Measurements from ENCODE around the gene GPR78.
"Not testable (repeated sequence)": the region's sequence is repeated elsewhere in the genome, so short reads cannot be mapped to it uniquely, and the experiment has no call there.

The GPR78 gene

DNA sequence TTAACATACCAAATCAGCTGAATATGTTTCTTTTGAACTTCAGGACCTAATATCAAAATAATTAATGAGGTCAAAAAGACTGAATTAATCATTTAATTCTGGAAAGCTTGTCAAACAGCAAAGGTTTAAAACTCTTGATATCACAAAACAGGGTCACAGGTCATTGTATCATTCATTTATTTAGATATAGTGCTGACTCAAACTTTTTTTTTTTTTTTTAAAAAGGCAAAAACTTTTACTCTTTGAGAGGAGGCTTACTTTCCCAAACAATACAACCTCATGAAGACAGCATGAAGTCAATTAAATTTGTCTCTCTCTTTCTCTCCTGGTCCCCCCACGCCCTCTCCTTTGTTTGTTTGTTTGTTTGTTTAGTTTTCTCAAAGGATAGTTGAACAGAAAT is 15.6 kb upstream of the GPR78 start:
- no peak for DNase-seq (ENCODE audit: low read depth in 2 of 2)

DNA sequence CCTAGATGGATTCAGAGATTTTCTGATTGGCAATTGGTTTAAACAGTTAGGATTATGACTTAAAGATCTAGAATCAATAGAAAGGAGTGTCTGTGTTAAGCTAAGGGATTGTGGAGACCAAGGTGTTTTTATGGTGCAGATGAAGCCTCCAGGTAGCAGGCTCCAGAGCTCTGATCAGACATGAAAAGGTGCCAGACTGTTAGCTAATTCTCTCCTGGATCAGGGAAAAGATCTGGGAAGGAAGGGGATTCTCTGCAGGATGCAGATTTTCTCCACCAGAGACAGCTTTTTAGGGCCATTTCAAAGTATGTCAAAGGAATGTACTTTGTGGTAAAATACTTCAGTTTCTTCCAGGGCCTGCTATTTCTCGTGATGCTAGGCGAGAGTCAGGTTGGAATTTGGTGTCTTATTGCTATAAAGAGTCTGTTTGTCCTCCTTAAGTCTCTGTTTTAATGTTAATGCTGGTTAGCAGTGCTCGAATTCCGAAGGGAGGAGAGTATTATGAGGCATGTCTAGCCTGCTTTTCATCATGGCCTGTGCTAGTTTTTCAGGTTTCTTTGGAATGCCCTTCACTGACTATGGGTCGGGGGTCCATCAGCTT is 12.0 kb upstream of the GPR78 start:
- DNase-seq (ENCODE audit: low read depth in 2 of 2): no peak

DNA sequence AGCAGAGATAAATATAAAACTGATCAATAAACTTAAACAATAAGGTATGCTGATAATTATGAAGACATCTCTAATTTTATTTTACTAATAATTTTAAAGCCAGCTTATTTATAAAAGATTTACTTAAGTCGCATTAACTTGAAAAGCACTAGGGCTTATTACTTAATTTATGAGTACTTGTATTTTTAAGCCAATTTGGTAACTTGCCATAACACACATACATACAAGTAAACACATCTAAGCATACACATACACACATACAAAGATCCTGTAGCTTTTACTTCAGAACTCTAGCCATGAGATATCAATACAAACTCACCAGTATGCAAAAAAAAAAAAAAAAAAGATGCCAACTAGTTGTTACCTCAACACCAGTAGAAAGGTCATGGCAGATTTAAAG is 10.0 kb upstream of the GPR78 start:
- DNase-seq (ENCODE audit: low read depth in 2 of 2): no peak

DNA sequence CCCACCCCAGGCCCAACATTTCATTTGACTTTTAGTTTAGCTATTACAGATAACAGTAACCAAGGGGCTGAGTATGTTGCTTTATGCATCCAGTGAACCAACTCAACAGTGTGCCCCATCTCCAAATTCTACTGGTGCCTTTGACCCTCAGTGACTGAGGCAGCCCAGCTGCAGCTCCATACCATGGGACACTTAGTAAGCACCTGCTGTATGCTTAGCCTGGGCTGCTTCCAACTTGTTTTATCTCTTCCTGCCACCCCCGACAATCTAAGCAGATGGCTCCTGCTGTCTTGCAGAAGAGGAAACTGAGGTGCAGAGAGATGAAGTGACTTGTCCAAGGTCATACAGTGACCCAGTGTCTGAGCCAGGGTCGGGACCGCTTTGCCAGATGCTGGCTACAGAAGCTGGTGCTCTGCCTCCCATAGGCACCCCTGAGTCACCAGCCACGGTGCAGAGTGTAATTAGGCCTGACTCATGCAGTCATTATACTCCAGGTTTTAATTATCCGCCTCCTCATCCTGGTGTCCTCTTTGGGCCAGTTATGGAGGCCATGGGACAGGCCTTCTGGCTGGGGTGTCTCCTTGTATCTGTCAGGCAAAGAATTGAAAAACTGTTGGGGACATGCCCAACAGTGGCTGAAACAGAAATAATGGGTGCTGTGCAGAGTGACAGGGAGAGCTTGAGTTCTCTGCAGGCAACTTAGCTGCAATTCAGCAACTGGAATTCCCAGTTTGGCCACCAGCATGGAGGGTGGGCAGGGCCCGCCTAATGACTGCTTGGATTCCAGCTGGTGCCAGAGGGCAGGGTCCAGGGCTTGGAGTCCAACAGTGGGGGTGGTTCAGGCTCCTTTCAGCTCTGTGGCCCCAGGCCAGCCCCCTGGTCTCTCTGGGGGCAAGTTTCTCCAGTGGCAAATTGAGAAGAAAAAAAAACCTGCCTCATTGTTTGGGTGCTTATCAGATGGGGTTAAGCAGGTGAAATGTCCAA is 8.2 kb upstream of the GPR78 start:
- DNase-seq (ENCODE audit: low read depth in 2 of 2): no peak

DNA sequence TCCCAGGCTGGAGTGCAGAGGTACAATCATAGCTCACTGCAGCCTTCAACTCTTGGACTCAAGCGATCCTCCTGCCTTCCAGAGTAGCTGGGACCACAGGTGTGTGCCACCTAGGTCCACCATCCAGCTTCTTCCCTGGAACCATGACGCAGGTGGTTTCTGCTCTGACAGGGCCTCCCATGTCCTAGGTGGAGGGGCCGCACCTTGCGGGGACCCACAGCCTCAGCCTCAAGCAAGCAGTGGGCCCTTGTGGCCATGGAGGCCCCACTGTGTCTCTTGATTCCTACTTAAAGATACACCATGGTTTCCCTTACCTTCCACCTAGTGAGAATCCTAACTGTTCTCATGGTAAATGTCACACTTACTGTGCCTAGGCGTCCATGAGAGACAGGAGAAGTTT is 6.9 kb upstream of the GPR78 start:
- DNase-seq (ENCODE audit: low read depth in 2 of 2): no peak

DNA sequence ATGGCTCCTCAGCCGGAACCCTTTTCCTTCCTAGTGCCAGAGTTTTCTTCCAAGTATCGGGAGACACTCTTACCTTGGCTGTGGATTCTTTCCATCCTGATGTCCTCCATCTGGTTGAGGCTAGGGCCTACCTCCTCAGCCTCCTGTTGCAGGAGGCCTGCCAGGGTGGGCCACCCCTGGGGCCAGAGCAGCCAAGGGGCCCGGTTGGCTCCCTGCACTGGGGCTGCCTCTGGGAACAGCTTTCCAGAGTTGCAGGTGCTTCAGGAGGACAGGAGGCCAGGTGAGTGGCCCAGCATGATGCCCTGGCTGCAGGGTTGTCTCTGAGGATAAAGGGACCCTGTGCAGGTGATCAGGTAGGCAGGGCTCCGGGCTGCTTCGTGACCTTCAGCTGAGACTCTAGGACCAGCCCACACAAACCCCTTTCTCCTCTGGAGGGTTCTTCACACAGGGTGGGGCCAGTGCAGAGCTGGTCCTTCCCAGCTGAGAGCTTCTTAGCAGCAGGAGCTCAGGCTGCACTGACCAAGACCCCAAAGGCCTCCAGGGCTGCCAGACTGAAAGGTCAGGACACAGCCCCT is 5.3 kb upstream of the GPR78 start:
- no peak for DNase-seq (ENCODE audit: low read depth in 2 of 2)

DNA sequence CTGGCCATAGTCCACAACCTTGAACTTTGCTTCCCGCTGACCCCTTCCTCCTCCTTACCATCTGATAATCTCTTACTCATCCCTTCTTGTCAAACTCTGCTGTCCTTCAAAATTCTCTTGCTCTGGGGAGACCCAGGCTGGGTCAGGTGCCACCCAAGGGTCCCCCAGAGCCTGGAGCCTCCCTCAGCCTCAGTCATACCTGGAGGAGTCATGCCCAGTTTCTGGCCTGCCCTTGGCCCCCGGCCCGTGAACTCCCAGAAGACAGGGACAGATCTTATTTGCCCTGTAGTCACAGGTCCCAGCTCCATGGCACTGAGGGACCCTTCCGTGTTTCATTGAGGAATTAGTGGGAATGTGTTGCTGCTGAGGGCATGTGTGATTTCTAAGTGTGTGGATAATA is 4.7 kb upstream of the GPR78 start:
- DNase-seq (ENCODE audit: low read depth in 2 of 2): no peak

DNA sequence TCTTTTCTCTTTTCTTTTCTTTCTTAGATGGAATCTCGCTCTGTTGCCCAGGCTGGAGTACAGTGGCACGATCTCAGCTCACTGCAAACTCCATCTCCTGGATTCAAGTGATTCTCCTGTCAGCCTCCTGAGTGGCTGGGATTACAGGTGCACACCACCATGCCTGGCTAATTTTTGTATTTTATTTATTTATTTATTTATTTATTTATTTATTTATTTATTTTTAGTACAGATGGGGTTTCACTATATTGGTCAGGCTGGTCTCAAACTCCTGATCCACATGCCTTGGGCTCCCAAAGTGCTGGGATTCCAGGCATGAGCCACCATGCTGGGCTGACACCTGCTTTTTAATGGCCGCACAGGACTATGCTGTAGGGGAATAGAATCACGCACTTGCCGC is 3.6 kb upstream of the GPR78 start:
- DNase-seq (ENCODE audit: low read depth in 2 of 2): not testable (repeated sequence)

DNA sequence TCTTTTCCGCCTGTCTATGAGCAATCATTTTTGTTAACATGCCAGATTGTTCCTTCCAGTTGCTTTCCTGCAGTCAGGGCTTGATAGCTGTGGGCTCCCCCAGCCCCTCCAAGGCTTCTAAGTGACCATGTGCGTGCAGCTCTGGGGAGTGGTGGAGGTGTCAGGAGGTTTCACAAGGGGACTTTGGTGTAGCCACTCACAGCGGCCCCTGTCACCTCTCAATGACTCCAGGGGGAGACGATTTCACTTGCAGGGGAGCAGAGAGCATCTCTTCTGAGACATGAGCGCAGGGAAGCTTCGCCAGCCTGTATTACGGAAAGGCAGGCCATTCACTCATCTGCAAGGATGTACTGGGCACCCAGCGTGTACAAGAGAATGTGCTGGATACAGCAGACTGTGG is 3.1 kb upstream of the GPR78 start:
- DNase-seq (ENCODE audit: low read depth in 2 of 2): no peak

DNA sequence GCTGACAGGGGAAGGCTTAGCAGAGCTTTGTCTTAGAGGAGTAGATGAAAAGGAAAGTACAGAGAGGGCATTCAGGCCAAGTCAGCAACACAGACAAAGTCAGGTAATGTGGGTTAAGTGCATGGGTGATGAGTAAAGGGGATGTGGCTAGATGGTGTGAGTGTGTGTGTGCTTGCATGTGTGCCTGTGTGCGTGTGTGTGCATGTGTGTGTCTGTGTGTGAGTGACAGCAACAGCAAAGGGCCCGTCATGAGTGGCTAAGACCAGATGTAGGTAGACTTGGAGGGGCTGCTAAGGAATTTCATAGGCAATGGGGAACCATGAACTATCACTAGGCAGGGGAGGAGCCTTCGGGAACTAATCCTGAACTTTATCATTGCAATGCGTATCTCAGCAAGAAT is 2.2 kb upstream of the GPR78 start:
- no peak for DNase-seq (ENCODE audit: low read depth in 2 of 2)

DNA sequence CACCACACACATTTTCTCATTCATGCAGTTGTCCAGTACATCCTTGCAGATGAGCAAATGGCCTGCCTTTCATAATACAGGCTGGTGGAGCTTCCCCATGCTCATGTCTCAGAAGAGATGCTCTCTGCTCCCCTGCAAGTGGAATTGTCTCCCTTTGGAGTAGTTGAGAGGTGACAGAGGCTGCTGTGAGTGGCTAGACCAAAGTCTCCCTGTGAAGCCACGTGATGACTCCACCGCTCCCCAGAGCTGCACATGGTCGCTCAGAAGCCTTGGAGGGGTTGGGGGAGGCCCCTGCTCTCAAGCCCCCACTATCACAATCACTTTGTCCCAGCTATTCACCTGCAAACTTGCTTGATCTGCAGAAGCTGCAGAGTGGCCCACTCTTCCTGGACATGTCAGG is 1.5 kb upstream of the GPR78 start:
- no peak for DNase-seq (ENCODE audit: low read depth in 2 of 2)

DNA sequence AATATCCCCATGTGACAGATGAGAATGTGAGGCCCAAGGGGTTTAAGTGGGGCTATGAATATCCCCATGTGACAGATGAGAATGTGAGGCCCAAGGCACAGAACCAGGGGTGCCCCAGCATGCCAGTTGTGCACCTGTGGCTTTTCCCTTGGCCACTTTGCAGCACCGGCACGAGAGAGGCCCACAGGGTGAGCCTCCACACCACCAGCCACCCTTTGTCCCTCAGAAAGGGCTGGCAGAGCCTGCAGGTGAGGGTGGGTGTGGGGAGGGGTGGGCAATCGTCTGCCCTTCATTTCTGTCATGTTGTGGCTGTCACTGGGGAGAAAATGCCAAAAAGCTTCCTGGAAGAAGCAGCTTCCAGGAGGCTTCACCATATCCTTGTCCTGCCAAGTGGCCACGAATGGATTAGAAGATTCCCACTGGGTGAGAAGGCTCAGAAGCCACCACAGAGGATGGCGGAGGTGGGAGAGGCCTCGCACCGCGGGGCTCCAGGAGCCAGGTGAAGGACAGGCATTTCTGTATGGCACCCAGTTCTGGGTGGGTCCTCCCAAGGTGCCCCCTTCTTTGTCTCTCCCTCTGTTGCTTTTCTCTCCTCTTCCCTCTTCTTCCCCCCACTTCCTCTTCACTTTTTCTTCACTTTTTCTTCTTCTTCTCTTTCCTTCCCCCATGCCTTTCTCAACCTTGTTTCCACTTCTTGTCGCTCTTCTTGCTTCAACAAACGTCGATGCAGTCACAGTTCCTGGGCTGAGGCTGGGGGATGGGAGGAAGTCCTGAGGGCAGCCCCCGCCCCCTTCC is 469 bp upstream of the GPR78 start:
- no peak for DNase-seq (ENCODE audit: low read depth in 2 of 2)

DNA sequence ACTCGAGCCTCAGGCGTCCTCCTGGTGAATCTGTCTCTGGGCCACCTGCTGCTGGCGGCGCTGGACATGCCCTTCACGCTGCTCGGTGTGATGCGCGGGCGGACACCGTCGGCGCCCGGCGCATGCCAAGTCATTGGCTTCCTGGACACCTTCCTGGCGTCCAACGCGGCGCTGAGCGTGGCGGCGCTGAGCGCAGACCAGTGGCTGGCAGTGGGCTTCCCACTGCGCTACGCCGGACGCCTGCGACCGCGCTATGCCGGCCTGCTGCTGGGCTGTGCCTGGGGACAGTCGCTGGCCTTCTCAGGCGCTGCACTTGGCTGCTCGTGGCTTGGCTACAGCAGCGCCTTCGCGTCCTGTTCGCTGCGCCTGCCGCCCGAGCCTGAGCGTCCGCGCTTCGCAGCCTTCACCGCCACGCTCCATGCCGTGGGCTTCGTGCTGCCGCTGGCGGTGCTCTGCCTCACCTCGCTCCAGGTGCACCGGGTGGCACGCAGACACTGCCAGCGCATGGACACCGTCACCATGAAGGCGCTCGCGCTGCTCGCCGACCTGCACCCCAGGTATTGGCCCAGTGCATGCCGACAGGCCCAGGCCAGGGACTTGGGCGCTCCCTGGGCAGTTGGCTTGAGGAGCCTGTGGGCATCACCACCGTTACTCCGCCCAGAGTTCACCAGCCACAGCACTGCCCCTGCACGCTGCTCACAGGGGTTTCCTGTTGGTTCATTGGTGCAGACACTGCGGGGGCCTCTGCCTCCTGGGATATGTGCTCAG is 1.1 kb downstream of the GPR78 start:
- no peak for DNase-seq (ENCODE audit: low read depth in 2 of 2)

DNA sequence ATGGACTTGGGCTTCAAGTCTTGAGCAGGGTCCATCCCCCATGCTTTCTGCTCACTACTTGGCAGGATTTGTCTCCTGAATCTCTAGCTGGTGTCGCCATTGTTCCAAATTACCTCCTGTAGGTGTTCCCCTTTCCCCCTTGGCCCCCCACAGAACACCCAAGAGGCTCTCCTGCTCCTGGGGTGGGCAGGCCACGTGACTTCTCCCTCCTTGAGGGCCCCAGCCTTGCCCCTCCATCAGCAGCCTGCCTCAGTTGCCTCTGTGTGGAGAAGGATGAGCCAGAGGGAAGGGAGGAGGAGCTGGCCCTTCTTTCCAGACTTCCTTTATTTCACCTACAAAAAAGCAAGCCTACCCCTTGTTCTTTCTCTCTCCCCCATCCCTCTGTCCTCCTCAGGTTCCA is 1.8 kb downstream of the GPR78 start:
- DNase-seq (ENCODE audit: low read depth in 2 of 2): no peak

DNA sequence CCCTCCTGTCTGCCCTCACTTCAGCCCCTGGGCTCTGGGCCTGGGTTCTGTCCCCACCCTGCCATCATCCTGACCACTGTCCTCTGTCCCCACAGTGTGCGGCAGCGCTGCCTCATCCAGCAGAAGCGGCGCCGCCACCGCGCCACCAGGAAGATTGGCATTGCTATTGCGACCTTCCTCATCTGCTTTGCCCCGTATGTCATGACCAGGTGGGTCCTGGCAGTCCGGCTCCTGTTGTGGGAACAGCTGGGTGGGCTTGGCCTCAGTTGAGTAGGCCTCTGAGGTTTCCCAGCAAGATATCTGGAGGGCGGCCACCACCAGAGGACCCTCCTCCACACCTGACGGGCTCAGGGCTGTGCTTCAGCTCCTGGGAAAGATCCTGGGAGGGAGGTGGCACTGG is 2.2 kb downstream of the GPR78 start:
- no peak for DNase-seq (ENCODE audit: low read depth in 2 of 2)

DNA sequence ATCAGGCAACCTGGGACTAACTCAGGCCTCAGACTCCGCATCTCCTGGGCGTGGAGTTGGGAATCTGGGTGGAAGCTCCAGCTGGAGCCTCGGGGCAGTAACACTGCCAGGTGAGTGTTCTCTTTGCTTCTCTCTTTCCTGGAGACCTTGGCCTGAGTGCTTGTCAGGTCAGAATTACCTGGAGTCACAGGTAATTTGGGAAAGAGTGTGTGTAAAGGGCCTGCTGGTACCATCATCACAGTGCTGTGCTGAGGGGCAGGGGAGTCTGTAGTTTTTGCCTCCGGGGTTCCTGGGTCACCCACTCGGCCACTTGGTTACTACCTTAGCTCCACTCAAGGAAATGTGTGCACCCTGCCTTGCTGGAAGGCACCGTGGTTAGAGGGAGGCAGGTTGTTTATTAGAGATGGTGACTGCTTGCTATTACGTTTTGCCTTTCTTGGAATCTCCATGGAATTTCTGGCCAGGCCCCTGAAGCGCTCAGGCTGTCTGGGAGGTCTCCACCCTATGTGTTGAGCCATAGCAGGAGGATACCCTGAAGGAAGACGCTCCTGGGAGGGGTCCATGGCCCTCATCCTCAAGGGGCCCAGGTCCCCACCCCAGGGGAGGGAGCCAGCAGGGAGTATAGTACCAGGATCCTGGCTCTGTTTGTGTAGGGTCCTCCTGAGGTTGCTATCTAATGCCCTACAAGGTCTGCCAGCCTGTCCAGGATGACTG is 2.9 kb downstream of the GPR78 start:
- no peak for DNase-seq (ENCODE audit: low read depth in 2 of 2)

DNA sequence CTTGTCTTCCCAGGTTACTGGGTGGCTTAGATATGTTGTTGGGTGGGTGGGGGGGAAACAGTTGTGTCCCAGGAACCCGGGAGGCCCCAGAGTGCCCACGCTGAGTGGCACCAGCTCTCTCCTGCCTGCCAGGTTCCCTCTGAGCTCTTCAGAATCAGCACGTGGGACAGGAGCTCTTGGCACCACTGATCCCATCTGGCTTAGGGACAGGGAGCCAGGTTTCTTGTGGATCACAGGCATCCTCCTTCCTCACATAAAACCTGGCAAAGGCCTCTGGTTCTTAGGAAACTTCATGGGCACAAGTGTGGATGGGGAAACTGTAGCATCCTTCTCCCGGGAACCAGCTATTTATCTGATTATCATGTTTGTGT is 3.4 kb downstream of the GPR78 start:
- no peak for DNase-seq (ENCODE audit: low read depth in 2 of 2)

DNA sequence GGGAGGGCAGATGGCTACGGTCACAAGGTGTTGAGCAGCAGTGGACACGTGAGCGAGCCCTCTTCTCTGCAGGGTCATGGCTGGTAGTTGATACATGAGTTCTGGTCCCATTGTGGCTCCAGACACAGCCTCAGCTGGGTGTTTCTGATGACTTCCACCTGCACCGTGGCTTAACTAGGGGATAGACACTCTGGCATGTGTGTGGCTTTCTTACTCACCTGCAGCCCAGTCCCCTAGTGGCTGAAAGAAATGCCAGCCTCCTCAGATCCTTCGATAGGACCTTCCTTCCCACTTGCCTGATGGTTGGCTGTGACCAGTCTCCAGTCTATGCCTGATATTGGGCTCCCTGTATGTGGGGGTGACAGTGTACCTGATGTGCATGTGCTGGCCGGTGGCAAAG is 5.0 kb downstream of the GPR78 start:
- DNase-seq (ENCODE audit: low read depth in 2 of 2): no peak

DNA sequence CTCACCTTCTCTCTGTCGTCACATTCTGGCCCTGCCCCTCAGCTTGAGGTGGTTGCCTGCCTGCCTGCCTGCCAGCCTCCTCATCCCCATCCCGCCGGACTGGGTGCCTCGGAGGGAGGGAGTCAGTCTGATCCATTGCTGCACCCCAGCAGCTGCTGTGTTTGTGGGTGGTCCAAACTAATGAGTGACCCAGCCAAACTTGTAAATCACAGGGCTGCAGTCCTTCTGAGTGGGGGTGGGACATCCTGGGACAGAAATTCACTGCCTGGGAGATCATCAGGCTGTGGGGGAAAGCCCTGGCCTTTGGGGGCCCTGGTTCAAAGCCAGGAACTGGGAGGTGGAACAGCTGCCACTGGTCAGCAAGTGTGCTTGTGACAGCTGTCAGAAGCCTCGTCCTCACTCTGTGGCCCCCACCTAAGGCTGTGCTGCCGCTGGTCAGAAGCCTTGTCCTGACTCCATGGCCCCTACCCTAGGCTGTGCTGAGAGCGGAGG is 5.6 kb downstream of the GPR78 start:
- no peak for DNase-seq (ENCODE audit: low read depth in 2 of 2)

DNA sequence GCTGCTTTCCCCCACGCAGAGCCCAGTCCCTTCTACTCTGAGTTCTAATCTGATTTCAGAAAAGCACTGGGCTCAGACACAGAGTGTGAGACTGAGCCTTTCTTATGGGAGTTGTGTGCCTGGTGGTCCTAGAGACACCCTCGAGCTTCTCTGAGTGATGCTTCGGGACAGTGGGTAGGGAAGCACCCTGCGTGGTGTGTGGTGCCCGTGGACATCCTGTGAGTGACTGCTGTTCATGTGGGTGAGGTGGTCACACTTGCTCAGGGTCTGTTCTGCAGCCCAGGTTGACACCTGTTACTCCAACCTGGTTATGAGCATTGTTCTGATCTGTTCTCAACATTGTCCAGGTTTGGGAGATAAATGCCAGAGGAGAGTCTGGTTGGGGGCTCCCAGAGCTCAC is 6.1 kb downstream of the GPR78 start:
- DNase-seq (ENCODE audit: low read depth in 2 of 2): no peak
